HG03457 (cell line): ENCODE data around the gene QDPR.
A peak's percentile ranks its signal among the peaks of the same experiment; 100 is the strongest.
"Not testable (repeated sequence)": the region's sequence is repeated elsewhere in the genome, so short reads cannot be mapped to it uniquely, and the experiment has no call there.

Experiments
- ATAC-seq: cut with Tn5 transposase; IDR thresholded peaks from one replicate; pipeline ENCODE4 v1.9.1; 2021; ENCODE audit warnings: moderate number of reproducible peaks; ENCODE audit not compliant: unreplicated experiment

Gene QDPR

DNA sequence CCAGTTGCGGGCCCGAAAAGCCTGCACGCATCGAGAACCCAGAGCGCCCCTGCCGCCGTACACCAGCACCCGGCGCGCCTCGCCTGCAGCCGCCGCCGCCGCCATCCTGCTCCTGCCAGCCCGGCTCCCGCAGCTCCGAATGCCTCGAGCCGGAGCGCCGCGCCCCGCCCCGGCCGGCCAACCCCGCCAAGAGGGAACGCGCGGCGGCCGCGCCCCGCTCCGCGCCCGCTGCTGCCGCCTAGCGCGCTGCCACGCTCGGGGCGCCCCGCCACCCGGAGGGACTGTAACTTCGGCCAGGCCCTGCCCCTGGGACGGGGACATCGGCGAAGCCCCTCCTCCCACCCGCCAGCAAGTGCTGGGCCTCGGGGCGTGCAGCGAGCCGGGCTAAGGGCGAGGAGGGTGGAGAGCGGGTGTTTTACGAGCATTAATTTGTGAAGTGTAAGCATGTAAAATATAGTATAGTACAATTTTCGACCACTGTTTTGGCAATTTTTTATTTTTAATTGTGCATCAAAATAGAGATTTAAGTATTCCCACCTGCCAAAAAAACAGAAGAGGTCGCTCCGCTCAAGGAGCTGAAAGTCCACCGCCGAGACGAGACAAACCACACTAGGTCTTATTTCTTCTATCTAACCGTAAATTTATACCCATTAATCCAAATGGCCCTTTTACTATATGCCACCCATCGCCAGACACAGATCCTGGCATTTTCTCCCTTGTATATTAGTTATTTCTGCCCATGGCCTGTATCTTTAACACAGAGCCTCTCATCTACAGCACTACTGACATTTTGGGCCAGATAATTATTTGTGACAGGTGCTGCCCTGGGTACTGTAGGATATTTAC lies at the start of gene QDPR:
Gene QDPR (minus strand): TSS at position 141 of the 846 bp plus-strand sequence. CDS start 36 bp downstream, at position 105.
- ATAC-seq = peak; percentile 97

- ATAC-seq = no peak
Observed at GRCh38 chr4:17561195-17561909, 49.5 kb upstream of the QDPR start.

DNA sequence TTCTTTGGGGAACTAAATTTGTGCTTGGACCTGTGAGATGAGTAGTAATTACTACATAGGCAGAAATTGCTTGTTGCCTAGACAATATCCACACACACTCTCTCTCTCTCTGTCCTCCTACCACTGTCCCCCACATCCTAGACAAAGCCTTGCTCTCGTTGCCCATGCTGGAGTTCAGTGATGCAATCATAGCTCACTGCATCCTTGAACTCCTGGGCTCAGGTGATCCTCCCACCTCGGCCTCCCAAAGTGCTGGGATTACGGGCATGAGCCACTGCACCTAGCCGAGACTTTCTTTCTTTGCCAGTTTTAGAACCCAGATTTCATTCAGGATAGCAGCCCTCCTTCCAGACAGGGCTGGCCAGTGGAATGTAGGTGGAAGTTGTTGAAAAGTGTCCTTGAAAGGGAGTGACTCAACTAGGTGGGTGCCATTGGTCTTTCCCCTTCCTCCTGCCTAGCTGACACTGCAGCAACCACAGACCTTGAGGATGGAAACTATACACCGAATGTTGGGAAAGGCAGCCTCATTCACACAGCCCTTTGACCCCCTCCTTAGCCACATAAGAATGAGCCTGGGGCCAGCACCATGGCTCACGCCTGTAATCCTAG lies 48.3 kb upstream of the QDPR start:
- ATAC-seq = no peak

- ATAC-seq = no peak
Observed at GRCh38 chr4:17559709-17560048, 47.8 kb upstream of the QDPR start.

DNA sequence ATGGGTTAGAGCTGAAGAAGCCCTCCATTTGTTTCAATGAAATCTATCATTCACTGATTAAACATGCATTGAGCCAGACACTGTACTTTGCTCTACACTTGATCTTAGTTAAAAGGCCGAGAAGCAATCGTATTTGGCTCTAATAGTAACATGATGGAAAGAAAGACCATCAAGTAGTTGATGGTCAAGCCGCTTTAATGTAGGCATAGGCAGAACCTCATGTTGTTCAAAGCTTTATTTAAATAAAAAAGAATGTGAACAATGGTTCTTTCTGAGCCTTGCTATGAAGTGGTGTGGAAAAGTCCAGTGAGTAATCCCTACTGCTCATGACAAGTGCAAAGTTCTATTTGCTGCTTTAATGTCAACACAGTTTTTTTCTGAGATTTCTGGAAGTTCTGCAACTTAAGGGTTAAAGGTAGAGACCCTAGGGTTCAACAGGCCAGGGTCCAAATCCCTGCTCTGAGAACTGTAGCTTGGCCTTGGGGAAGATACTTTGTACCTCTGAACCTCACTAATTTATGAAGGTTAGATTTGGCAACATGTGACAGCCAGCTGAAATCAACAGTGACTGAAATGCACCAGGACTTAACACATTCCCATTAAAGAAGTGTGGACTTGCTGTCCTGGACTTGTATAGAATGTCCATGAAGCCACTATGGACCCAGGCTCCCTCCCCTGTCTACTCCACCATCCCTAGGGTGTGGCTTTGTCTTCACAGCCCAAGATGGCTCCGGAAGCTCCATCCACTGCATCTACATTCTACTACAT lies 47.2 kb upstream of the QDPR start:
- no peak for ATAC-seq

DNA sequence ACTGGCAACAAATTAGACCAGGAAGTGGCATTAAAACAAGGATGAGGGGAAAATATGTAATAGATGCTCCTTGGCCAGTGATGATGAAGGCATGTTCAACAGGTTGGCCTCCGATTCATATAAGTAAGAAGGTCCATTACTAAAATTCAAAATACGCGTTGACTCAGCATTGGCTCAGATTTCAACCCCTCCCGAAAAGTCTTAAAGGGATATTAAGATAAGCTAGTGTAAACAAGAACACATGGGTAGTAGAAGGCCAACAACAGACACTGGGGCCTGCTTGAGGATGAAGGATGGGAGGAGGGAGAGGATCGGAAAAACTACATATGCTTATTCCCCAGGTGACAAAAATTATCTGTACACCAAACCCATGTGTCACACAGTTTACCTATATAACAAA lies 46.0 kb upstream of the QDPR start:
- no peak for ATAC-seq

GRCh38 chr4:17556498-17556897 lies 44.6 kb upstream of the QDPR start:
- no peak for ATAC-seq

- ATAC-seq = no peak
Observed at GRCh38 chr4:17554568-17554967, 42.7 kb upstream of the QDPR start.

DNA sequence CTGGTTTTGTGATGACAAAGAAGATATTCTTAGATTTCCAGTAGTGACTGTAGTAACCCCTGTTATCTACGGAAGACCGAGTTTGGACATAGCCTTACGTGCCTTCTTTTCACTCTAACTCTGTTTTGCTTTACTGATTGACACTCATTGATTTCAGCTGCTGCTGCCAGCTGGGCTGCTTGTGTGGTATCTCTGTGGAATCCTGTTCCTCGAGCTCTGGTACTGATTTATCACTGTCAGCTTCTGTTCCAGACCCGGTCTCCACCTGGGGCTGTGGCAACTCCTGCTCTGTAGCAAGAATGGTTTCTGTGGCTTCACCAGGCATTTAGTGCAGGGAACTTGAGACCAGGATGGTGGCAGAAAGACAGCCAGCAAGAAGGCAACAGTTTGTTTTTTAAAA lies 40.5 kb upstream of the QDPR start:
- ATAC-seq = no peak

DNA sequence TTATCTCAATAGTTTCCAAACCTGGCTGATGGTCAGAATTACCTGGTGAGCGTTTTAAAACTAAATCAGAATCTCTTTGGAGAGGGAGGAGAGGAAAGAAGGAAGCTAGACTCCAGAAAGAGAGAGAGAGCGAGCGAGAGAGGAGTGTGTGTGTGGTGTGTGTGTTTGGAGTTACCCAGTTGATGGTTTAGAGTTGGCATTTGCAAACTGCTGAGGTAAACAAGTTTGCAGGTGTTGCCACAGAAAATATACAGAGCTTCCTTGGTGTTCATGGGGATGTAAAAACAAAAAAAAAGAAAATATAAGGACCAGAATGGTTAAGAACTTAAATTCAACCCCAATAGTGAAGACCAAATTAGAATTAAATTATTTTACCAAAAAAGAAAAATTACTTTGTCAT lies 38.7 kb upstream of the QDPR start:
- ATAC-seq = no peak

DNA sequence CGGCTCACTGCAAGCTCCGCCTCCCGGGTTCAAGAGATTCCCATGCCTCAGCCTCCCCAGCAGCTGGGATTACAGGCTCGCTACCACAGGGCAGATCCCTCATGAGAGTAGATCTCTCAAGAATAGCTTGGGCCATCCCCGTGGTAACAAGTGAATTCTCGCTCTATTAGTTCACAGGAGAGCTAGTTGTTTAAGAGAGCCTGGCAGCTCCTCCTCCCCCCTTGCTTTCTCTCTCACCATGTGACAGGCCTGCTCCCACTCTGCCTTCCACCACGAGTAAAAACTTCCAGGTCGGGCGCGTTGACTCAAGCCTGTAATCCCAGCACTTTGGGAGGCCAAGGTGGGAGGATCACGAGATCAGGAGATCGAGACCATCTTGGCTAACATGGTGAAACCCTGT lies 34.8 kb upstream of the QDPR start:
- no peak for ATAC-seq

GRCh38 chr4:17546222-17546621 lies 34.3 kb upstream of the QDPR start:
- ATAC-seq = no peak

DNA sequence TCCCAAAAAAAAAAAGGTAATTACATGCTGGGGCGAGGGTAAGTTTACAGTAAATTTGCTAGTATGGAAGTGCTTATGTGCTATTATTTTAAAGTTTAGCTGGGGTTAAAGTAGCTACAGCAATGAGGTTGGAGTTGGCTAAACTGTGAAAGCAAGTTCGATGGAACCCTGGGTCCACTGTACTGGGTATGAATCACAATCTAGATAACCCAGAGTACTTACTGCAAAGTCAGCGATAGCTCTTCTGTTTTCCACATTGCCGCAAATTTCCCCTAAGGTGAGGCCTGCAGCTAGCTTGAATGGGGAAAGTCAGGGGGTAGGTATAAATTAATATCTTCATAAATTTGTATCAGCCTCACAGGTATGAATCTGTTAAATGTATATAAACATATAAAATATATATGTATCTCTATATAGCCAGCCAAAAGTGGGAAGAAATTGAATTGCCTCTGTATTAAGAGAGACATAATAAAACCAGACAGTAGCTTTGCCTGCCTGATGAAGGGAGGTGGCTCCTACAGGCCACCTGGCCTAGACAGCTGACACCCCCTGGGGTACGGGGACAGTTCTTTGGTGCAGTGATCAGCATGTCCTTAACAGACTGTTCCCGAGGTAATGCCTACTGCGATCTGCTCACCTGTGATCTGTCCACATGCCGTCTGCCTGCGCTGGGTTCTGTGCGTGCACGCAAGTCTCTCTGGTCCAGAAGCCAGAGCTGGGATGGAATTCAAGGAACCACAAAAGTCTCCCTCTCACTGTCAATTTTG lies 33.7 kb upstream of the QDPR start:
- ATAC-seq = no peak

GRCh38 chr4:17544831-17545234 lies 32.9 kb upstream of the QDPR start:
- ATAC-seq = no peak

GRCh38 chr4:17544205-17544604 lies 32.3 kb upstream of the QDPR start:
- ATAC-seq = no peak

DNA sequence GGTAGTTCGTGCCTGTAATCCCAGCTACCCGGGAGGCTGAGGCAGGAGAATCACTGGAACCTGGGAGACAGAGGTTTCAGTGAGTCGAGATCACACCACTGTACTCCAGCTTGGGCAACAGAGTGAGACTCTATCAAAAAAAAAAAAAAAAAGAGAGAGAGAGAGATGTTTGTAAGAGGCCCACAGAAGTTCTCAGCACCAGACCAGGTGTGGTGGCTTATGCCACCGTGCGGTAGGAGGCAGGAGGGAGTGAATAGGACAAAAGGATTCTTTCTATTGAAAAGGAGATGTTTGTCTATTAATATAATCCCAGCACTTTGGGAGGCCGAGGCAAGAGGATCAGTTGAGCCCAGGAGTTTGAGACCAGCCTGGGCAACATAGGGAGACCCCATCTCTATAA lies 25.2 kb upstream of the QDPR start:
- ATAC-seq = not testable (repeated sequence)

DNA sequence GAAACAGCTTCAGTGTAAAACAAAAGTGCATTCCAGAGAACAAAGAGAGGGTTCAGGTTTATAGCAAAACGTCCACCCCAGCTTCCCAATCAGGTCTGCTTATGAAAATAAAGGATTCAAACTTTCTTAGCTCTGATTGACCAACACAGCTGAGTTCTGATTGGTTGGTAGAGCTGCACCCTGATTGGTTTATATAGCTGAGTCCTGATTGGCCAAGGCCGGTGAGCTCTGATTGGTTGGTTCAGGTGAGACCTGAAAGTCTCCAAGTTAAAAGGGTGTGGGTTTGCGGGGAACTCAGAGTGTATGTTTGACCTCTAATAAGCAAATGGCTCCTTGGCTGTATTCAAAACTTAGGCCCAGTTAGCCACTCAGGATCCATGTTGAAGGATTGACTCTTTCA lies 24.0 kb upstream of the QDPR start:
- ATAC-seq = no peak

DNA sequence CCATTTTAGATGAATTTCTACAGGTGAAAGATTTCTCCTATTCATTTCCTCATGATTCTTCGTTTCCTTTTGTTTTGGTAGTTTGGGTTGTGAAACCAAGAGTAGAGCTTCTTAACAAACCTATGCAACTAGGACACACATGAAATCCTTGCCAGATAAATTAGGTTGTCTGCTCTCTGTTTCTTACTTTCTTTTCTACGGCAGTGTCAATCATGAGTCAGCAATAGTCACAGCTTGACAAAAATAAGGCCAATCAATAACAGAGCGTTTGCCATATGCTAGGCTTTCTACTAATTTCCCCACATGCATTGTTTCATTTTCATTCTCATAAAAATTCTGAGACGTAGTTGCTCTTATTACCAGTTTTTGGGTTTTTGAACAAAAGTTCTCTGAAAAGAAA lies 23.4 kb upstream of the QDPR start:
- no peak for ATAC-seq

- ATAC-seq = no peak
Observed at GRCh38 chr4:17534705-17535104, 22.8 kb upstream of the QDPR start.

DNA sequence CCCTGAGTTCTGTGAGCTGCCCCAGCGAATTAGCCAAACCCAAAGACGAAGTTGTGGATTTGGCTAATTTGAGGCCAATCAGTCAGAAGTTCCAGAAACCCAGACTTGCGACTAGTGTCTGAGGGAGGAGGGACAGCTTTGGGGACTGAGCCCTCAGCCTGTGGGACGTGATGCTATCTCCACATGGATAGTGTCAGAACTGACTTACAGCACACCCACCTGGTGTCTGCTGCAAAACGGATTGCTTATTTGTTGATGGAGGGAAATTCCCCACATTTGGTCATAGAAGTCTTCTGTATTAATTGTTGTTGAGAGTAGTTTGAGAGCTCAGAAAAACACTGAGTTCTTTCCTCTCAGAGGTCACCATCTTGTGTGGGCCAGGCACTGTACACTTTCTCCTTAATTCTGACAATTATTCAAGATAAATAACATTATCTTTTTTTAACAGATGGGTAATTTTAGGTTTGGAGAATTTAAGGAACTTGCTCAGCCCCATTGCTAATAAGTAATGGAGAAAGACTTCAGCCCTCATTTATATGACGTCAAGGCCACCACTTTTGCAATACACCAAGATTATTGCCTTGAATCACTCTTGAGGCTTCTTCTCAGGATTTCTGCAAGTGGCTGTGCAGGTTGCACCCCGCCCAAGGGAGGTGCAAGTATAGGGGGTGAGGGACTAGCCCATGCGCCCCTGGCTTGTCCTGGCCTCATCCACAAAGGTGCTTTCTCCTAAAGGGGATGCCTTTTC lies 19.8 kb upstream of the QDPR start:
- ATAC-seq = no peak
